HG03354 (cell line): ENCODE results near the gene MFN2.
"Not testable (repeated sequence)": the region's sequence is repeated elsewhere in the genome, so short reads cannot be mapped to it uniquely, and the experiment has no call there.

Source experiments
- ATAC-seq: cut with Tn5 transposase; IDR thresholded peaks from one replicate; pipeline ENCODE4 v1.9.1; 2021; ENCODE audit warnings: mild to moderate bottlenecking; ENCODE audit not compliant: unreplicated experiment, poor library complexity, severe bottlenecking

Gene MFN2

DNA sequence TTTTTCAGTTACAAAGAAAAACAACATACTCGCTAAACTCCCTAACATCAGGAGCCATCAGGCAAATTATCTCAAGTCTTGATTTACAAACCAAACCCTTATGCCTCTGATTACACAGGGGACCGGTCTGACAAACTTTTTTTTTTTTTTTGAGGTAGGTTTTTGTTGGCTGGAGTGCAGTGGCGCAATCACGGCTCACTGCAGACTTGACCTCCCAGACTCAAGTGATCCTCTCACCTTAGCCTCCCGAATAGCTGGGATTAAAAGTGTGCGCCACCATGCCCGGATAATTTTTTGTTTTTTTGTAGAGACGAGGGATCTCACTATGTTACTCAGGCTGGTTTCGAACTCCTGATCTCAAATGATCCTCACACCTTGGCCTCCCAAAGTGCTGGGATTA is 35.3 kb downstream of the MFN2 start:
- ATAC-seq: no peak

GRCh38 chr1:12016182-12016581 is 35.9 kb downstream of the MFN2 start:
- ATAC-seq: no peak

DNA sequence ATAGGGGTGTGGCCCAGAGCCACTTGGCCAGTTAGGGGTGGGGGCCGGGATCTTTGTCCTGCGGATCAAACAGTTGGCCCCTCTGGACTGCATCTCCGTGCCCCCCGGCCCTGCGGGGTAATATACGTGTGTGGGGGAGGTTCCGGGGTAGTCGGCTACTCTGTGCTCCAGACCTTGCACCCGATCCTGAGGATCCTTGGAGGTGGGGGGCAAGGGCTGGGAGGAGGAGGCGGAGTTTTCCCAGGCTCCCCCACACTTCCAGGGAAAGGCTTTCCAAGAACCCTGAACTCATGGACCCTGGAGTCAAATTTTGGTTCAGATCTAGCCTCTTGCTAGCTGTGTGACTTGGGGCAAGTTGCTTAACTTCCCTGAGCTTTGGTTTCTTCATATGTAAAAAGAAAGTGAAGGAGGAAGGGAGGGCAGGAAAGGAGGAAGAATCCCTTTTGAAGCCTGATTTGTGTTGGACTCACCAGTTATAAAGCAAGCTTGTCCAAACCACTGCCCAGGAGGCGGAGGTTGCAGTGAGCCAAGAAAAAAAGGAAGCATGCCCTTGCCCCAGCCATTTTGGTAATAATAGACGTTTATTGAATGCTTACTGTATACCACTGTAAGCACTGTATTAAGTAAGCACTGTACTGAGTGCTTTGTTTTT is 39.7 kb downstream of the MFN2 start:
- ATAC-seq: peak; percentile 4

- no peak for ATAC-seq
Measured at GRCh38 chr1:12021616-12022015, 41.4 kb downstream of the MFN2 start.

DNA sequence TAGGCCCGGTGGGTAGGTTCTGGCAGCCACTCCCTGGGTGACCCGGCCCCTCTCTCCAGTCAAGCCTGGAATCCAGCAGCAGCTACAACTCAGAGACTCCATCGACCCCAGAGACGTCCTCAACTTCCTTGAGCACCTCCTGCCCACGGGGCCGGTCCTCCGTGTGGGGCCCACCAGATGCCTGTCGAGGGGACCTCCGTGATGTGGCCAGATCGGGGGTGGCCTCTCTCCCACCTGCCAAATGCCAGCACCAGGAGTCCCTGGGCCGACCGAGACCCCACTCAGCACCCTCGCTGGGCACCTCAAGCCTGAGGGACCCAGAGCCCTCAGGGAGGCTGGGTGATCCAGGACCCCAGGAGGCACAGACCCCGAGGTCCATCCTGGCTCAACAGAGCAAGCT is 41.8 kb downstream of the MFN2 start:
- no peak for ATAC-seq

GRCh38 chr1:12026586-12026985 is 46.3 kb downstream of the MFN2 start:
- ATAC-seq: no peak

- ATAC-seq: no peak
Measured at GRCh38 chr1:12028248-12028647, 48.0 kb downstream of the MFN2 start.

DNA sequence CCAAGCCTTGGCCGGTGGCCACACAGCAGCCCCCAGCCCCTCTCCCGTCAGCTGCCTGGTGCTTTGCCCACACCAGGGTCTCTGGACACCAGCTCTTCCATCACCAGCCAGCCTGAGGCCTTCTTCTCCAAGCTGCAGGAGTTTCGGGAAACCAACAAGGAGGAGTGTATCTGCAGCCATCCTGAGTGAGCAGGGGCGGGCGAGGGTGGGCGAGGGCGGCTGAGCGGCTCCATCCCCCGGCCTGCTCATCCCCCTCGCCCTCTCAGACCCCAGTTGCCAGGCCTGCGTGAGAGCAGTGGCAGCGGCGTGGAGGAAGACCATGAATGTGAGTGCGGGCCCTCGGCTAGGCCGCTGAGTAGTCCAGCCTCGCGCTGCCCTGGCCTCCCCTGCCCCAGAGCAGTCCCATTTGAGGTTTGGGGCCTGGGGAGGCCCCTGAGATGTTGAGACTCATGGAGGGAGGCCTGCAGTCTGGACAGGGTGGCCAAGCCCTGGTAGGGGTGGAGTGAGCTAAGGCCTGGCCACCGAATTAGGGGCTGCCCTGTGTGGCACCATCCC is 48.8 kb downstream of the MFN2 start:
- no peak for ATAC-seq

GRCh38 chr1:12029720-12030339 is 49.6 kb downstream of the MFN2 start:
- no peak for ATAC-seq

DNA sequence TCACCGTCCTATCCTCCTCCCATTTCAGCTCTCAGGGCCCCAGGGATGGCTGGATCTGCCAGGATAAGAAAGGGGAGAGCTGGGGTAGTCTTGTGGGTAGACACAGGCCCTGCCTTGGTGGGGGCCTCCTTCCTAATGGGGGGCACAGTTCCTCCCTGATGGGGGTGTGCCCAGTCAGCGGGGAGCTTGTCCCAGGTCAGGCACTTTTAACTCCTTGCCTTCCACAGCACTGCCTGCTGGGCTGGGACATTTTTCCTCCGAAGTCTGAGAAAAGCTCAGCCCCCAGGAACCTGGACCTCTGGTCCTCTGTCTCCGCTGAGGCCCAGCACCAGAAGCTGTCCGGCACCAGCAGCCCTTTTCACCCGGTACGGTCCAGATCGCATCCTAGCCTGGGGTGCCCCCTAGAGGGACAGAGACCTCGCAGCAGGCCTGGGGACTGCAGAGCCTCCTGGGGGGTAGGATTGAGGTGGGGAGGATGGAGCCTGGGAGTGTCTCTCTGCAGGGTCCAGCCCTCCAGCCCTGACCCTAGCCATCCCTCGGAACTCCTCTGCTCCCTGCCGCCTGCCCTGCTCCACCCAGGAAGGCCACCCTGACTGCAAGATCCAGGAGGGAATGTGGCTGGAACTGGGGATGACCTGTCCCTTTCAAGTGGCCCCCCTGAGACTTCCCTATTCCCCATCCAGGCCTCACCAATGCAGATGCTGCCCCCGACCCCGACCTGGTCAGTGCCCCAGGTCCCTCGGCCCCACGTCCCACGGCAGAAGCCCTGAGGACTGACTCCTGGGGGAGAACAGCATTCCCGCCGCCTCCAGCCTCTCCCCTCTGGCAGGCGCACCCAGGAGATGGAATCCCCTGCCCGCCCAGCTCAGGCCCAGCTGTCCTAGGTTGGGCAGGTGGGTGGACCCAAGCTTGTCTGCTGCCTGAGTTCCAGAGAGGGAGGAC is 51.1 kb downstream of the MFN2 start:
- no peak for ATAC-seq

GRCh38 chr1:12032161-12032621 is 51.9 kb downstream of the MFN2 start:
- no peak for ATAC-seq

DNA sequence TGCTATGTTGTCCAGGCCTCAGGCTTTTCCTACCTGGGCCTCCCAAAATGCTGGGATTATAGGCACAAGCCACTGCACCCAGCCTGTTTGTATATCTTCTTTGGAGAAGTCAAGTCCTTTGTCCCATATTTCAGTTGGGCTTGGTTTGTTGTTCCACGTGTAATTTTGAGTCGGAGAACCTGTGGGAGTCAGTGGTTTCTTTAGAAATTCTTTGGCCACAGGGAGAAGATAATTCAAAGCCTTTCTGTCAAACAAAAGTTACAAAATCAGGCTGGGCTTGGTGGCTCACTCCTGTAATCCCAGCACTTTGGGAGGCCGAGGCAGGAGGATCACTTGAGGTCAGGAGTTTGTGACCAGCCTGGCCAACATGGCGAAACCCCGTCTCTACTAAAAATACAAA is 53.2 kb downstream of the MFN2 start:
- not testable (repeated sequence) for ATAC-seq

- ATAC-seq: no peak
Measured at GRCh38 chr1:12034381-12034801, 54.1 kb downstream of the MFN2 start.

DNA sequence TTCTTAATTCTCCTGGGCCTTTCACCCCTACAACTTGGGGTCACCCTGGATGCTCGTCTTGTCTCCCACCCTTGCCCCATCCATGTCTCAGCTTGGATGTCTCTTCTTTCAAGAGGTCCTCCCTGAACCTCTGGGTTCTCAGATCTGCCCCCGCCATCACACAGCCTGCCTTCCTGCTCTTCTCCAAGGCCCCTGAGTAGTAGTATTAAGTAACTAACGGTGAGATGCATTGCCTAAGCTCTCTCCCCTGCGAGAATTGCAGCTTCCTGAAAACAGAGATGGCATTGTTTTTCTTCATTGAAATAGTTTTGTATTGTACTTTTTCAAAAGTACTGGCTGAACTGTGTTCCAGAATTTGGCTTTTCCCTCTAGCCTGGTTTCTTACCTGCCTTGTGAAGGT is 55.1 kb downstream of the MFN2 start:
- no peak for ATAC-seq

DNA sequence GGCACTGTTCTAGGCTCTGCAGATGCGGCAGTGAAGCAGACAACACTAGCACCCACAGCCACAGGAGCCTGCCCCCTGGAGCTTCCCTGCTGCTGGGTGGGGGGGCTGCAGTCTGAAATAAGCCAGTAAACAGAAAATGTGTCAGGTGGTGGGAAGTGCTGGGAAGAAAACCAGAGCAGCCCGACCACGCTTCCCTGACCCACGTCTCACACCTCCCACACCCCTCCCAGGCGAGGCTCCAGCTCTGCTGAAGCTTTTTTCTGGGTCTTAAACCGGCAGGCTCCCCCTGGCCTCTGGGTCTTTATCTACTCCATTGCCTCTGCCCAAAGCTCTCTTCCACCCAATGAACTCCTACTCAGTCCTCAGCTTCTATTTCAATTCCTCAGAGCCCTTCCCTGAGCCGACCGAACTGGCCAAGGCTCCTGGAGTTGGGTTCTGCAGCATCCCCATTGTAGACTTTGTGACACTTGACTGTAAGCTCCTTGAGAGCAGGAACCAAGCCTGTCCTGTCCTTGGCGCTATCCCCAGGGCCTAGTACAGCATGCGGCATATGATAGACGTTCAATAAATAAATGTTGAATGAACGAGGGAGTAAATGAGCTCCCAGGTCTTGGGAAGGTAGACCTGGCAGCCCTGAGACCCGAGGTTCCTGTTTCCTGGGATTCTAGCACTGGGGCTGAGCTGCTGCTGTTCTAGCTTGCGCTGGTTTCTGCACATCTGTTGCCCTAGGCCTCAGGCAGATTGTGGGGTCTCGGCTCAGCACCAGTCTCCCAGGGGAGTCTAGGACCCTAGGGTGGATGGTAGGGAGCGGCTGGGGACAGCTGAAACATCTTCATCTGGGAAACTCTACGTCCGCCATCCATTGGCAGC is 57.5 kb downstream of the MFN2 start:
- no peak for ATAC-seq

GRCh38 chr1:12038356-12039163 is 58.3 kb downstream of the MFN2 start:
- no peak for ATAC-seq

- ATAC-seq: no peak
Measured at GRCh38 chr1:12039164-12039525, 58.9 kb downstream of the MFN2 start.

DNA sequence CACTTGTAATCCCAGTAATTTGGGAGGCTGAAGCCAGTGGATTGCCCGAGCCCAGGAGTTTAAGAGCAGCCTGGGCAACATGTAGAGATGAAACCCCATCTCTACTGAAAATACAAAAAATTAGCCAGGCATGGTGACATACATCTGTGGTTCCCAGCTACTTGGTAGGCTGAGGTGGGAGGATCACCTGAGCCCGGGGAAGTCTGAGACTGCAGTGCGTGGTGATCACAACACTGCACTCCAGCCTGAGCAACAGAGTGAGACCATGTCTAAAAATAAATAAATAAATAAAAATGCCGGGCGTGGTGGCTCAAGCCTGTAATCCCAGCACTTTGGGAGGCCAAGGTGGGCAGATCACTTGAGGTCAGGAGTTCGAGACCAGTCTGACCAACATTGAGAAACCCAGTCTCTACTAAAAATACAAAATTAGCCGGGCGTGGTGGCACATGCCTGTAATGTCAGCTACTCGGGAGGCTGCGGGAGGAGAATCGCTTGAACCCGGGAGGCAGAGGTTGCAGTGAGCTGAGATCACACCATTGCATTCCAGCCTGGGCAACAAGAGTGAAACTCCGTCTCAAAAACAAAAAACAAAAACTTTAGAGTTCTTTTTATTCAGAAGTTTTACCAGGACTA is 59.7 kb downstream of the MFN2 start:
- ATAC-seq: peak; percentile 45
